Osteocyte (in vitro differentiated cells): ENCODE measurements around the gene RBMS2. TPM values are rescaled to one million over a fixed set of nuclear protein-coding genes. Genes with fewer than 3 reads are reported as not detected.
A peak's percentile ranks its signal among the peaks of the same experiment; 100 is the strongest.

ENCODE experiments used
- DNase-seq: peaks from one replicate; pipeline ENCODE4 v3.0.0; 2021; ENCODE audit warnings: mixed read lengths; ENCODE audit not compliant: unreplicated experiment; ENCODE audit errors: extremely low spot score
- H3K27ac Mint-ChIP-seq: one replicate; pipeline ENCODE4 v1.8.0; 2021; ENCODE audit warnings: mild to moderate bottlenecking, mixed read lengths; ENCODE audit not compliant: unreplicated experiment
- H3K27me3 Mint-ChIP-seq: one replicate; pipeline ENCODE4 v1.8.0; 2021; ENCODE audit warnings: mixed read lengths; ENCODE audit not compliant: unreplicated experiment
- H3K36me3 Mint-ChIP-seq: one replicate; pipeline ENCODE4 v1.8.0; 2021; ENCODE audit warnings: mixed read lengths; ENCODE audit not compliant: unreplicated experiment
- H3K4me1 Mint-ChIP-seq: one replicate; pipeline ENCODE4 v1.8.0; 2021; ENCODE audit warnings: mixed read lengths; ENCODE audit not compliant: unreplicated experiment
- H3K4me3 Mint-ChIP-seq: one replicate; pipeline ENCODE4 v1.8.0; 2021; ENCODE audit warnings: mild to moderate bottlenecking, moderate library complexity, mixed read lengths; ENCODE audit not compliant: unreplicated experiment
- H3K9me3 Mint-ChIP-seq: one replicate; pipeline ENCODE4 v1.8.0; 2021; ENCODE audit warnings: mixed read lengths; ENCODE audit not compliant: unreplicated experiment
- CTCF ChIP-seq: fragments of 200-600 bp; sonication (generic); IDR thresholded peaks from 2 replicates; pipeline ENCODE4 v1.5.0; 2021; ENCODE audit warnings: antibody characterized with exemption, mild to moderate bottlenecking, moderate library complexity
- long read RNA-seq: library from polyadenylated mRNA; unstranded; transcript quantifications from one replicate; pipeline ENCODE4 v2.0.0, GENCODE V29; 2021
- total RNA-seq: library from RNA; stranded (reverse); gene quantifications from 2 replicates; pipeline ENCODE4 v1.2.1, GENCODE V29; 2021

The RBMS2 gene, protein sequence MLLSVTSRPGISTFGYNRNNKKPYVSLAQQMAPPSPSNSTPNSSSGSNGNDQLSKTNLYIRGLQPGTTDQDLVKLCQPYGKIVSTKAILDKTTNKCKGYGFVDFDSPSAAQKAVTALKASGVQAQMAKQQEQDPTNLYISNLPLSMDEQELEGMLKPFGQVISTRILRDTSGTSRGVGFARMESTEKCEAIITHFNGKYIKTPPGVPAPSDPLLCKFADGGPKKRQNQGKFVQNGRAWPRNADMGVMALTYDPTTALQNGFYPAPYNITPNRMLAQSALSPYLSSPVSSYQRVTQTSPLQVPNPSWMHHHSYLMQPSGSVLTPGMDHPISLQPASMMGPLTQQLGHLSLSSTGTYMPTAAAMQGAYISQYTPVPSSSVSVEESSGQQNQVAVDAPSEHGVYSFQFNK
- total RNA-seq, result 65.6 and 80.0 TPM in 2 replicates
- long read RNA-seq, full-length matches to known transcripts, result 12 of 45 reads
- long read RNA-seq, partial matches to known transcripts, result 11 of 45 reads
- long read RNA-seq, other reads (novel, unspliced or antisense), result 22 of 45 reads

DNA sequence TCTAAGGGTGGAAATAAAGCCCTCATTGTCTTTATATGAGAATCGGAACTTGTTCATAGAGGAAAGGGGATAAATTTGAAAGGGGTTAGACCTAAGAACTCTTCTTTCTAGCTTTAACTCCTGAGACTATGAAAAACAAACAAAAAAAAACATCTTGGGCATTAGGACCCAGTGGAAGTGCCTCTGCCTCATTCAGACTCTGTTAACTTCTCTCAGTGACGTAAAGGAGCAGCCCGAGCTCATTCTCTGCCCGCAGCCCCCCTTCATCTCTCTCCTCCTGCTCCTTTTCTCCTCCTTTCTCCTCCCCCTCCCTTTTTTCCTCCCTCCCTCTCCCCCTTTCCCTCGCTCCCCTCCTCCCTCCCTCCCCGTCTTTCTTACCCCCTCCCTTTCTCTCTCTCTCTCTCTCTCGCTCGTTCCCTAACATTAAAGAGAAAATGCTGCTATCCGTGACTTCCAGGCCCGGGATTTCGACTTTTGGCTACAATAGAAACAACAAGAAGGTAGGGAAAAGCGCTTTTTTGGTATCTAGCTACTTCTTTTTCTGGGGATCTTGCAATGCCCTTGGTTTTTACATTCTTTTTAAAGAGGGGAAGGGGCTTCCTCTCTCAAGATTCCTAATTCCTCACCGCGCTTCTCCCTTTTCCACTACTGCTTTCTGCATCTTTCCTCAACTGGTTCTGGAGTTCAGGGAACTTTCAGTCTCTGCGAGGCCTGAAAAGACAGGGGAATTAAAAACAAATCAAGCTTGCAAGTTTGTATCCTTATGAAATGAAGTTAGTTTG, at the start of gene RBMS2:
Gene RBMS2 (plus strand): TSS at position 231 of the 782 bp plus-strand sequence. CDS start 204 bp downstream, at position 435.
- H3K4me1 Mint-ChIP-seq, result peaks cover 61% of the 10 kb centered on the region
- H3K36me3 Mint-ChIP-seq, result no peaks in the 10 kb centered on the region
- peak; percentile 88 for DNase-seq
- H3K27ac Mint-ChIP-seq, result peak within 1 kb of the TSS; percentile 89
- TF ChIP-seq CTCF, result no peak
- H3K4me3 Mint-ChIP-seq, result peak within 1 kb of the TSS; percentile 83
- H3K27me3 Mint-ChIP-seq, result no peaks in the 10 kb centered on the region
- H3K9me3 Mint-ChIP-seq, result no peaks in the 10 kb centered on the region

DNA sequence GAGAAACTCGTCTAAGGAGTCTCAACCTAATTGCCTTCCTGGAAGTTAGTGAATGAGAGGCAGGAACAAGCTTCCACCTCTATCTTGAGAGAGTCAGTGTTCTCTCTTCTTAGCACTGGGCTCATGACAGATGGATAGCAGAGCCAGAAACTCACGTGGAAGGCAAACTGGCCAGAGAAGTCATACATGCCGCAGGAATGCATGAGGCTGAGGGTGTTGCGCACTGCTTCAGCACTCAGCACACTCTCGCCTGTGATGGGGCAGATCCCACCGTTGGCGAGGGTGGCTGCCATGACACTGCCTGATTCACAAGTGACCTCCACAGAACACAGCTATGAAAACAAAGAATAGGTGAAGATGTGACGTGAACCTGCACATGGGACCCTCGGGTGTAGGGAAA, 47.2 kb upstream of the RBMS2 start:
- no peak for TF ChIP-seq CTCF
- H3K4me3 Mint-ChIP-seq, result no peak overlapping the region
- no peak for DNase-seq
- no peaks in the 10 kb centered on the region for H3K9me3 Mint-ChIP-seq
- H3K4me1 Mint-ChIP-seq, result peaks cover 6% of the 10 kb centered on the region
- H3K27me3 Mint-ChIP-seq, result no peaks in the 10 kb centered on the region
- H3K36me3 Mint-ChIP-seq, result no peaks in the 10 kb centered on the region
- no peak overlapping the region for H3K27ac Mint-ChIP-seq

- DNase-seq, result no peak
- Mint-ChIP-seq H3K4me1 (no peaks in the 10 kb centered on the region), H3K36me3 (no peaks in the 10 kb centered on the region), H3K27ac (no peak overlapping the region), H3K27me3 (no peaks in the 10 kb centered on the region), H3K4me3 (no peak overlapping the region), H3K9me3 (no peaks in the 10 kb centered on the region)
- no peak for TF ChIP-seq CTCF
Measured at GRCh38 chr12:56476143-56476542, 45.5 kb upstream of the RBMS2 start.

DNA sequence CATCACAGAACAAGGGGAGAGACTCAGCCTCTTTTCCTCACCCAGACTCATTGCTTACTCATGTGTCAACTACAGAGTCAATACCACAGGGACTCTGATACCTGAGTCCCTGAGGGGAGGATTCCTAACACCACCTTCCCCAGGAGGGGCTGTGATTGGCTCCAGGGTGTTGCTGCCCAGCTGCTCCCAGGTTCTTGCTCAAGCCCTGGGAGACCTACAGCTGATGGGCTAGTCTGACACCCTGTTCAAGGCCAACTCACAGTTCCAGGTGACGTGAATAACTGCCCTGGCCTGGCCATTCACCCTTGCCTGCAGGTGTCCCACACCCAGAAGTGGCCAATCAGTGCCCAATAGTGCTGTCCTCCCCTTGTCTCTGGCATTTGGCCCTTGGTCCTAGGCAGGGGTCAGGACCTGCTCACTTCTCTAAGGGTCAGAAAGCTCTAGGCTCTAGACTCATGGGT, 44.6 kb upstream of the RBMS2 start:
- no peak for TF ChIP-seq CTCF
- Mint-ChIP-seq H3K27ac (no peak overlapping the region), H3K4me3 (no peak overlapping the region), H3K4me1 (no peaks in the 10 kb centered on the region), H3K36me3 (no peaks in the 10 kb centered on the region), H3K9me3 (no peaks in the 10 kb centered on the region), H3K27me3 (no peaks in the 10 kb centered on the region)
- no peak for DNase-seq
